GM12872 (cell line): ENCODE data around the gene CCDC30.

ENCODE experiments used
- TF ChIP-seq, protein P1 (sequence below): IDR thresholded peaks from 3 replicates; pipeline ENCODE4 v1.5.1; 2011; ENCODE audit warnings: low read depth, mild to moderate bottlenecking, low read length, moderate library complexity; ENCODE audit not compliant: insufficient read depth

The CCDC30 gene

DNA sequence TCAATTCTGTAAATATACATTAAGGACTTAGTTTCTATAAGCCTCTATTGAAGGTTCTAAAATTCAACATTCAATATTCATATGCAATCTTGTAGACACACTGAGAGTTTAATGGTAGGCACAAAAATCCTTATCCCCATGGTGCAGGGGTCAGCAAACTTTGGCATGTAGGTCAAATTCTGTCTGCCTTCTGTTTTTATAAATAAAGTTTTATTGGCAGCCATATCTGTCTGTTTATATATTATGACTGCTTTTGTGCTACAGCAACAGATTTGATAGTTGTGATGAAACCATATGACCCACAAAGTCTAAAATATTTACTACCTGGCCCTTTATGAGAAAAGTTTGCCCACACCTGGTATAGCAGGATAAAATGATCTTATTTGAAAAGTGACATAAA is 104.0 kb downstream of the CCDC30 start:
- TF ChIP-seq, protein P1, sequence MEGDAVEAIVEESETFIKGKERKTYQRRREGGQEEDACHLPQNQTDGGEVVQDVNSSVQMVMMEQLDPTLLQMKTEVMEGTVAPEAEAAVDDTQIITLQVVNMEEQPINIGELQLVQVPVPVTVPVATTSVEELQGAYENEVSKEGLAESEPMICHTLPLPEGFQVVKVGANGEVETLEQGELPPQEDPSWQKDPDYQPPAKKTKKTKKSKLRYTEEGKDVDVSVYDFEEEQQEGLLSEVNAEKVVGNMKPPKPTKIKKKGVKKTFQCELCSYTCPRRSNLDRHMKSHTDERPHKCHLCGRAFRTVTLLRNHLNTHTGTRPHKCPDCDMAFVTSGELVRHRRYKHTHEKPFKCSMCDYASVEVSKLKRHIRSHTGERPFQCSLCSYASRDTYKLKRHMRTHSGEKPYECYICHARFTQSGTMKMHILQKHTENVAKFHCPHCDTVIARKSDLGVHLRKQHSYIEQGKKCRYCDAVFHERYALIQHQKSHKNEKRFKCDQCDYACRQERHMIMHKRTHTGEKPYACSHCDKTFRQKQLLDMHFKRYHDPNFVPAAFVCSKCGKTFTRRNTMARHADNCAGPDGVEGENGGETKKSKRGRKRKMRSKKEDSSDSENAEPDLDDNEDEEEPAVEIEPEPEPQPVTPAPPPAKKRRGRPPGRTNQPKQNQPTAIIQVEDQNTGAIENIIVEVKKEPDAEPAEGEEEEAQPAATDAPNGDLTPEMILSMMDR, result no peak

DNA sequence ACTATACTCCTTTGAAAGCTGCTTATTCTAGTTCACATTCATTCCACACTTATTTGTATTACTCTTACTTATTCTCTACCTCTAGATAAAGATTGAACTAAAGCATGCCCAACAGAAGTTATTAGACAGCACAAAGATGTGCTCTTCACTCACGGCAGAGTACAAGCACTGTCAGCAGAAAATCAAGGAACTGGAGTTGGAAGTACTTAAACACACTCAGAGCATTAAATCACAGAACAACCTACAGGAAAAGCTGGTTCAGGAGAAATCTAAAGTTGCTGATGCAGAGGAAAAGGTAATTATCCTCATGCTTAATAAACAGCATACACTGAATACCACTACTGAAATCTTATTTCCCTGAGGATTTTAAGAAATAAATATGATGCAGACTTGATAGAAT is 113.8 kb downstream of the CCDC30 start:
- TF ChIP-seq, protein P1, result no peak

DNA sequence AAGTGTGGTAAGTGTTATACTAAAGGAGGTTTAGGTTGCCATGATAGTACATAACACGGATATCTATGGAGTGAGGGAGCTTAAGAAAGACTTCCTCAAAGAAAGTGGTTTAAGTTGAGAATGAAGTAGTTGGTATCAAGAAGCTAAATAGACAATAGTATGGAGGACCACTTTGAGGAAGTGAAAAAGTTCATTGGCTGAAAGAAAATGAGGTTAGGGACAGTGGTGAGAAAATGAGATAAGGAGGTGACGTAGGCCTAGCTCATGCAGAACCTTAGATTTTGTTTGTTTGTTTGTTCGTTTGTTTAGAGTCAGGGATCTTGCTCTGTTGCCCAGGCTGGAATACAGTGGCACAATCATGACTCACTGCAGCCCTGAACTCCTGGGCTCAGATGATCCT is 122.9 kb downstream of the CCDC30 start:
- TF ChIP-seq, protein P1, result no peak

DNA sequence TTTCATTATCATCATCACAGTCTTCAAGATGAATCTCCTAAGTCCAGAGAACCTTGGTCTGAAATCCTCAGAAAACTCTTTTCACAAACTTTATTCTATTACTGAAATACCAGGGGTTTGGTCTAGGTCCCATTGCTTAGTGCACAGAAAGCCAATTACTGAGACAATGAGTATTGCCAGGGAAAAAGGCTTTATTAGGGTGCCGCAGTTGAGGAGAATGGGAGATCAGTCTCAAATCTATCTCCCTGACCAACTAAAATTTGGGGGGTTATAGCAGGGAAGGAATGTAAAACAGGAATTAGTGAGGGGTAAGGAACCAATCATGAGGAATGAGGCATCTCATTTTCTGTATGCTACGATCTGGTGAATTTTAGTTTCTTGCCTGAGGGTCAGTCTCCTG is 124.7 kb downstream of the CCDC30 start:
- TF ChIP-seq, protein P1, result no peak

DNA sequence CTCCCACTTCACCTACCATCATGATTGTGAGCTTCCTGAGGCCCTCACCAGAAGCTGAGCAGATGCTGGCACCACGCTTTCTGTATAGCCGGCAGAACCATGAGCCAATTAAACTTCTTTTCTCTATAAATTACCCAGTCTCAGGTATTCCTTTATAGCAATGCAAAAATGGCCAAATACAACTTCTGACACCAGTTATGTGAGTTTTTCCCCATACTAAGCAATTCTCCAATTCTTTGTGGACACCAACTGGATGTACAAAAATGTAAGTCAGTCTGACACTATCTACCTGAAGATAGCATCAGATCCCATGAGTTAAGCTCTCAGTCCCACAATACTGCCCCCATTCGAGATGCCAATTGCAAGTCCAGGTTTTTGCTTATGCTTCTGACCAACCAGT is 129.7 kb downstream of the CCDC30 start:
- TF ChIP-seq, protein P1, result no peak

DNA sequence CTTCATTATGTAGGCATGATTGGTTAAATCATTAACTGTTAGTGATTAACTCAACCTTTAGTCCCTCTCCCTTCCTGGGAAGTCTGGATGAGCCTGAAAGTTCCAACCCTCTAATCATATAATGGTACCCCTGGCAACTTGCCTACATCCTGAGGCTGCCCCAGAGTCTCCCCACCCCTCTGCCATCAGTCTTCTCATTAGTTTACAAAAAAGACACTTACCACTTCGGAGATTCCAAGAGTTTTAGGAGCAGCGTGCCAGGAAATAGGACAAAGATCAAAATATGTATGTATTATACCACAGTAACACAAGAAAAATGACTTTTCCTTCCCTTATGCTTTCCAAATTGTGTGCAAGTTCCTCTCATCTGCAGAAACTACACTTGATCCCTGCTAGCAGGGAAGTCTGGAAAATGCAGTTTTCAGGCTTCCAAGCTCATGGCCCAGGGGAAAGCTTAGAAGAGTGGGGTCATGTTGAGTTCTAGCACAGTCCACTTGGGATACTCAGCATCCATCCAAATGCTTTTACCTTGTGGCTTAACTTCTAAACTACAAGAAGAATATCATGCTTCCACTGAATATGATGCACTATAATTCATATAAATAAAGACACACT is 130.5 kb downstream of the CCDC30 start:
- TF ChIP-seq, protein P1, result no peak

DNA sequence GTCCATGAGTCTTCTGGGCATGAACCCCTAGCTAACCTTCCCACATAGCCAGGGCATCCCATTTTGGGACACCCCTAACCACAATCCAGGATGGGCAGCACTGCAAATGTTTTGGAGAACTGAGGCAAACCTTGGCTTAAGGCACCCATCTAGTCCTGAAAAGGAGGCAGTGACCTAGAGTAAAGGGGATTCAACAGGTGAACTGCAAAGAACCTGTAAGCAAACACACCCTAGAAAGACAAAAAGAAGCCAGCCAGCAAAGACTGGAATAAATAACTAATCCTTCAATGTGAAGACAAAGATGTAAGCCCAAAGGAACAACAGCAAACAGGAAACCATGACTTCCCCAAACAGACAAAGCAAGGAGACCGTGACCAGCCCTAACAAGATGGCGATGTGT is 138.4 kb downstream of the CCDC30 start:
- TF ChIP-seq, protein P1, result no peak
